Epithelial cell of esophagus (primary cell): ENCODE results near the gene CCDC34.
"Not testable (repeated sequence)": the region's sequence is repeated elsewhere in the genome, so short reads cannot be mapped to it uniquely, and the experiment has no call there.

Source experiments
- DNase-seq: peaks from one replicate; pipeline ENCODE4 v3.0.0; 2010; ENCODE audit warnings: low read depth
- H3K4me3 ChIP-seq: 2 replicates; pipeline ENCODE4 v1.5.1; 2011; ENCODE audit warnings: mild to moderate bottlenecking, low read length, control low read depth
- CTCF ChIP-seq: IDR thresholded peaks from 2 replicates; pipeline ENCODE4 v1.5.1; 2011; ENCODE audit warnings: low read depth, mild to moderate bottlenecking, low read length, control low read depth, inconsistent platforms; ENCODE audit not compliant: insufficient read depth; ENCODE audit errors: missing control alignments

Gene CCDC34

GRCh38 chr11:27348340-27348873 is 14.6 kb downstream of the CCDC34 start:
- DNase-seq: no peak
- TF ChIP-seq CTCF: no peak
- no peak overlapping the region for H3K4me3 ChIP-seq

DNA sequence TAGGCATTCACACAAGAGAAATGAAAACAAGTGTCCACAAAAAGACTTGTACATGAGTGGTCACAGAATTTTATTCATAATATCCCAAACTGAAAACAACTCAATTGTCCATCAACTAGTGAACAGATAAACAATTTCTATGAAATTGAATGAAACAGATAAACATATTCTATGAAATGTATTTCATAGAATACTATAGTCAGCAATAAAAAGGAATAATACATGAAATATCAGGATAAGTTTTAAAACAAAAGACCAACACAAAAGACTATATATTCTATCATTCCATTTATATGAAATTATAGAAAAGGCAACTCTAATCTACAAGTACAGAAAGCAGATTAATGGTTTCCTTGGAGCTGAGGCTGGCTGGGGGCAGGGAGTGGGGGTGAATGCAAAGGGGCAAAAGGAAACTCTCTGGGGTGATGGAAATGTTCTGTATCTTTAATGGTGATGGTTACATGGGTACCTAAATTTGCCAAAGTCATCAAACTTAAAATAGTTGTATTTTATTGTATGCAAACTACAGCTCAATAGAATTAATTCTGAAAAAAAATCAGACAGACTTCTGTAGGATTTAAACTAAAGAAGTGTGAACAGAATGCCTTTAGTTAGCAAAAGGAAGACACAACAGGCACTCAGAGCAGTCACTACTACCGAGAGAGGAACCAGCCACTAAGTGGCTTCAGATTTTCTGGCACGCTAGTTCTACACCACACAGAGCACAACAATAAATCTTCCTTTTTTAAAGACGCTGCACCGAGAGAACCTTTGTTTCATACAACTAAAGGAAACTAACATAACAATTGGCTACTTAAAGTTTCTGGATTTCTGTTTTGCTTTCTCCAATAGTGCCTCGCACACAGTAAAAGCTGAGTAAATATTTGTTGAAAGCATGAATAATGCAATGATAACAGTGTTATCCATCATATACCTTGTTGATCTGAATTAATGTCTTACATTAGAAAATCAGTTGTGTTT is 15.4 kb downstream of the CCDC34 start:
- DNase-seq: no peak
- TF ChIP-seq CTCF: no peak
- no peak overlapping the region for H3K4me3 ChIP-seq

- no peak overlapping the region for H3K4me3 ChIP-seq
- DNase-seq: no peak
- no peak for TF ChIP-seq CTCF
Measured at GRCh38 chr11:27339941-27340340, 23.1 kb downstream of the CCDC34 start.

- not testable (repeated sequence) for H3K4me3 ChIP-seq, DNase-seq
Measured at GRCh38 chr11:27334764-27335163, 28.3 kb downstream of the CCDC34 start.

GRCh38 chr11:27331981-27332380 is 31.0 kb downstream of the CCDC34 start:
- DNase-seq: peak; percentile 16
- no peak overlapping the region for H3K4me3 ChIP-seq
- no peak for TF ChIP-seq CTCF

- no peak for TF ChIP-seq CTCF
- H3K4me3 ChIP-seq: no peak overlapping the region
- DNase-seq: no peak
Measured at GRCh38 chr11:27330633-27331270, 32.3 kb downstream of the CCDC34 start.

GRCh38 chr11:27329867-27330632 is 33.0 kb downstream of the CCDC34 start:
- DNase-seq: peak; percentile 18
- no peak for TF ChIP-seq CTCF
- H3K4me3 ChIP-seq: no peak overlapping the region
